ENCODE results near the gene INTS6L.
"Not testable (repeated sequence)": the region's sequence is repeated elsewhere in the genome, so short reads cannot be mapped to it uniquely, and the experiment has no call there.

INTS6L gene

GRCh38 chrX:135522878-135523693 lies 2.6 kb downstream of the INTS6L start:
- DNase-seq (ENCODE audit: low spot score) = no peak
- no peak for FAIRE-seq

- DNase-seq (ENCODE audit: low spot score) (no peak), FAIRE-seq (no peak)
Observed at GRCh38 chrX:135528254-135528653, 7.8 kb downstream of the INTS6L start.

- no peak for FAIRE-seq
- no peak for DNase-seq (ENCODE audit: low spot score)
Observed at GRCh38 chrX:135528756-135529155, 8.3 kb downstream of the INTS6L start.

GRCh38 chrX:135530097-135530496 lies 9.6 kb downstream of the INTS6L start:
- FAIRE-seq (no peak), DNase-seq (ENCODE audit: low spot score) (no peak)

GRCh38 chrX:135531813-135532212 lies 11.4 kb downstream of the INTS6L start:
- no peak for FAIRE-seq
- no peak for DNase-seq (ENCODE audit: low spot score)

GRCh38 chrX:135535077-135535940 lies 14.8 kb downstream of the INTS6L start:
- no peak for FAIRE-seq
- no peak for DNase-seq (ENCODE audit: low spot score)

- DNase-seq (ENCODE audit: low spot score) (no peak), FAIRE-seq (no peak)
Observed at GRCh38 chrX:135536877-135537276, 16.4 kb downstream of the INTS6L start.

- DNase-seq (ENCODE audit: low spot score) = no peak
- no peak for FAIRE-seq
Observed at GRCh38 chrX:135541351-135541750, 20.9 kb downstream of the INTS6L start.

- FAIRE-seq (no peak), DNase-seq (ENCODE audit: low spot score) (no peak)
Observed at GRCh38 chrX:135543172-135543571, 22.7 kb downstream of the INTS6L start.

- no peak for DNase-seq (ENCODE audit: low spot score)
- FAIRE-seq = no peak
Observed at GRCh38 chrX:135543924-135544323, 23.5 kb downstream of the INTS6L start.

GRCh38 chrX:135544338-135544948 lies 24.0 kb downstream of the INTS6L start:
- FAIRE-seq (no peak), DNase-seq (ENCODE audit: low spot score) (no peak)

GRCh38 chrX:135547767-135548166 lies 27.3 kb downstream of the INTS6L start:
- FAIRE-seq = no peak
- no peak for DNase-seq (ENCODE audit: low spot score)

GRCh38 chrX:135549519-135549918 lies 29.1 kb downstream of the INTS6L start:
- no peak for FAIRE-seq

GRCh38 chrX:135556055-135556454 lies 35.6 kb downstream of the INTS6L start:
- DNase-seq (ENCODE audit: low spot score) = no peak
- FAIRE-seq = no peak

More at GRCh38 chrX:135549519-135549918, 29.1 kb downstream of the INTS6L start:
- no peak for DNase-seq (ENCODE audit: low spot score)

- FAIRE-seq (no peak), DNase-seq (ENCODE audit: low spot score) (no peak)
Observed at GRCh38 chrX:135557344-135557743, 36.9 kb downstream of the INTS6L start.

GRCh38 chrX:135572436-135572835 lies 52.0 kb downstream of the INTS6L start:
- no peak for FAIRE-seq
- DNase-seq (ENCODE audit: low spot score) = no peak

GRCh38 chrX:135581496-135581895 lies 61.0 kb downstream of the INTS6L start:
- no peak for FAIRE-seq

GRCh38 chrX:135585153-135585552 lies 64.7 kb downstream of the INTS6L start:
- FAIRE-seq = no peak

More at GRCh38 chrX:135581496-135581895, 61.0 kb downstream of the INTS6L start:
- DNase-seq (ENCODE audit: low spot score) = no peak

GRCh38 chrX:135591871-135592270 lies 71.4 kb downstream of the INTS6L start:
- FAIRE-seq (no peak), DNase-seq (ENCODE audit: low spot score) (peak; percentile 1)

More at GRCh38 chrX:135585153-135585552, 64.7 kb downstream of the INTS6L start:
- no peak for DNase-seq (ENCODE audit: low spot score)

- FAIRE-seq; DNase-seq (ENCODE audit: low spot score): not testable (repeated sequence)
Observed at GRCh38 chrX:135594049-135594448, 73.6 kb downstream of the INTS6L start.

GRCh38 chrX:135594453-135594852 lies 74.0 kb downstream of the INTS6L start:
- not testable (repeated sequence) for DNase-seq (ENCODE audit: low spot score)

GRCh38 chrX:135595543-135595942 lies 75.1 kb downstream of the INTS6L start:
- FAIRE-seq (no peak), DNase-seq (ENCODE audit: low spot score) (no peak)

More at GRCh38 chrX:135594453-135594852, 74.0 kb downstream of the INTS6L start:
- FAIRE-seq = not testable (repeated sequence)
